Prostate gland (tissue), 2 donors: ENCODE measurements around the gene DOCK2. TPM values are rescaled to one million over a fixed set of nuclear protein-coding genes. Genes with fewer than 3 reads are reported as not detected.

Experiments
- DNase-seq: peaks from one replicate; pipeline ENCODE4 v3.0.0-alpha.2; 2019; ENCODE audit warnings: low spot score
- H3K27ac ChIP-seq, 2 donors: fragments of 200-600 bp; sonication (generic); 2 replicates each; pipeline ENCODE4 v1.5.1; 2017 to 2019
- H3K27me3 ChIP-seq: fragments of 200-600 bp; sonication (generic); replicated peaks from 2 replicates; pipeline ENCODE4 v1.5.1; 2019; ENCODE audit not compliant: insufficient read depth
- H3K36me3 ChIP-seq, 2 donors: fragments of 200-600 bp; sonication (generic); 1 replicate in 1 of 2; 2 replicates in 1 of 2; pipeline versions ENCODE4 v1.5.1 to v1.8.1; 2017 to 2019
- H3K4me1 ChIP-seq: fragments of 200-600 bp; sonication (generic); replicated peaks from 2 replicates; pipeline ENCODE4 v1.5.1; 2019
- H3K4me3 ChIP-seq, 2 donors: fragments of 200-600 bp; sonication (generic); 2 replicates each; pipeline ENCODE4 v1.5.1; 2017 to 2019
- H3K9me3 ChIP-seq: fragments of 200-600 bp; sonication (generic); 2 replicates; pipeline ENCODE4 v1.5.1; 2017
- POLR2A ChIP-seq: fragments of 450-650 bp; IDR thresholded peaks from one replicate; pipeline ENCODE4 v1.6.1; 2016; ENCODE audit warnings: antibody characterized with exemption, mild to moderate bottlenecking
- POLR2AphosphoS5 ChIP-seq: sonication (generic); formaldehyde crosslinking; IDR thresholded peaks from one replicate; pipeline ENCODE4 v1.6.1; 2017; ENCODE audit warnings: antibody characterized with exemption
- WGBS: methylation state at CpG from one replicate; pipeline ENCODE4 v1.1.5; 2018; 5-methylcytosine and 5-hydroxymethylcytosine counted together
- intact Hi-C: fragments of 100-400 bp; cut with DNase I; formaldehyde crosslinking; loops from one replicate; pipeline ENCODE4 v1.14.2; 2022
- total RNA-seq, 2 donors: library from RNA; depleted of rRNA; stranded (reverse); fragments of >200 nt; gene quantifications; one replicate each; pipeline ENCODE4 v1.1.0, GENCODE V29; 2016
- TF ChIP-seq, protein P1 (sequence below), 4 experiments: fragments of 200-600 bp in 2 of 4; fragments of 450-650 bp in 2 of 4; sonication (generic) in 2 of 4; IDR thresholded peaks; 1 replicate in 3 of 4; 2 replicates in 1 of 4; pipeline ENCODE4 v1.5.1; 2016 to 2019; ENCODE audit warnings: antibody characterized with exemption in 4 of 4, mild to moderate bottlenecking in 2 of 4, moderate library complexity in 2 of 4

Gene DOCK2
- total RNA-seq, 2 donors from 2014 or later, result 2.5 to 6.2 TPM

DNA sequence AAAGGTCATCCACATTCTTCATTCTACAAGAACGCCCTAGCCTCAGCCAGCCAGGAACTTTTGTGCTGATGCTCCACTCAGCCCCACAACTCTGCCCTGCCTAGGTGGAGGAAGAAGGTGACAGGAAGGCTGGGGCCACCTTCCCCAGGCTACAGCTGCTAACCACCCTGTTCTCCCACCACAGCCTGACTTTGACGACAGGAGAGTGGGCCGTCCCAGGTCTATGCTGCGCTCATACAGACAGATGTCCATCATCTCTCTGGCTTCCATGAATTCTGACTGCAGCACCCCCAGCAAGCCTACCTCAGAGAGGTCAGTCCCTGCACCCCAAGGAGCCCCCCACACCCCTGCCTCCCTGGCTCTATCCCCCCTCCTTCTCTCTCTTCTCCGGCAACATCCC, 440.5 kb downstream of the DOCK2 start:
- WGBS, result 95% methylated on average over 5 of the region's 5 CpGs
- intact Hi-C loops, result no loop called here
- Histone ChIP-seq H3K4me3 (no peak overlapping the region), H3K27me3 (no peaks in the 10 kb centered on the region), H3K4me1 (no peaks in the 10 kb centered on the region), H3K36me3 (no peaks in the 10 kb centered on the region), H3K27ac (no peak overlapping the region), H3K9me3 (no peaks in the 10 kb centered on the region)
- TF ChIP-seq, protein P1, sequence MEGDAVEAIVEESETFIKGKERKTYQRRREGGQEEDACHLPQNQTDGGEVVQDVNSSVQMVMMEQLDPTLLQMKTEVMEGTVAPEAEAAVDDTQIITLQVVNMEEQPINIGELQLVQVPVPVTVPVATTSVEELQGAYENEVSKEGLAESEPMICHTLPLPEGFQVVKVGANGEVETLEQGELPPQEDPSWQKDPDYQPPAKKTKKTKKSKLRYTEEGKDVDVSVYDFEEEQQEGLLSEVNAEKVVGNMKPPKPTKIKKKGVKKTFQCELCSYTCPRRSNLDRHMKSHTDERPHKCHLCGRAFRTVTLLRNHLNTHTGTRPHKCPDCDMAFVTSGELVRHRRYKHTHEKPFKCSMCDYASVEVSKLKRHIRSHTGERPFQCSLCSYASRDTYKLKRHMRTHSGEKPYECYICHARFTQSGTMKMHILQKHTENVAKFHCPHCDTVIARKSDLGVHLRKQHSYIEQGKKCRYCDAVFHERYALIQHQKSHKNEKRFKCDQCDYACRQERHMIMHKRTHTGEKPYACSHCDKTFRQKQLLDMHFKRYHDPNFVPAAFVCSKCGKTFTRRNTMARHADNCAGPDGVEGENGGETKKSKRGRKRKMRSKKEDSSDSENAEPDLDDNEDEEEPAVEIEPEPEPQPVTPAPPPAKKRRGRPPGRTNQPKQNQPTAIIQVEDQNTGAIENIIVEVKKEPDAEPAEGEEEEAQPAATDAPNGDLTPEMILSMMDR (IDR thresholded peaks at IDR 0.05), result no peak
- no peak for TF ChIP-seq POLR2AphosphoS5
- no peak for TF ChIP-seq POLR2A
- no peak for DNase-seq

DNA sequence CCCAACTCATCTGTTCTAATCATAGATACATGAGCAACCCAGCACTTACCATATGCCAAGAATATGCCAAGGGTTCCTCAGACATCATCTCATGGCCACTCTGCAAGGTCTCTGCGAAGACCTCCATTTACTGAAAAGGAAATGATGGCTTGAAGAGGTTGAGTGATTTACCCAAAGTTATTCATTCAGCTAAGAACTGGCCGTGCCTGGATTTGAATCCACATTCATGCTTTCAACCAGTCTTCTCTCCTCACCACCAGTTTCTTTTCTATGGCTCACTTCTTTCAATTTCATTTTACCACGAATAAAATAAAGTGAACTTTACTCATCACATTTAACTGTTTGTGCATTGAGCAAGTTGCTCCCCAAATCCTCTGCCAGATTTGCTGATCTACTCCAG, 441.4 kb downstream of the DOCK2 start:
- no peaks in the 10 kb centered on the region for H3K36me3 ChIP-seq
- 76% methylated on average over 3 of the region's 3 CpGs for WGBS
- H3K9me3 ChIP-seq, result no peaks in the 10 kb centered on the region
- no peak for DNase-seq
- H3K4me3 ChIP-seq, result no peak overlapping the region
- no peaks in the 10 kb centered on the region for H3K27me3 ChIP-seq
- no peaks in the 10 kb centered on the region for H3K4me1 ChIP-seq
- no peak overlapping the region for H3K27ac ChIP-seq
- TF ChIP-seq POLR2A, result no peak
- no peak for TF ChIP-seq POLR2AphosphoS5
- TF ChIP-seq, protein P1 (IDR thresholded peaks at IDR 0.05), result no peak
- intact Hi-C loops, result no loop called here

DNA sequence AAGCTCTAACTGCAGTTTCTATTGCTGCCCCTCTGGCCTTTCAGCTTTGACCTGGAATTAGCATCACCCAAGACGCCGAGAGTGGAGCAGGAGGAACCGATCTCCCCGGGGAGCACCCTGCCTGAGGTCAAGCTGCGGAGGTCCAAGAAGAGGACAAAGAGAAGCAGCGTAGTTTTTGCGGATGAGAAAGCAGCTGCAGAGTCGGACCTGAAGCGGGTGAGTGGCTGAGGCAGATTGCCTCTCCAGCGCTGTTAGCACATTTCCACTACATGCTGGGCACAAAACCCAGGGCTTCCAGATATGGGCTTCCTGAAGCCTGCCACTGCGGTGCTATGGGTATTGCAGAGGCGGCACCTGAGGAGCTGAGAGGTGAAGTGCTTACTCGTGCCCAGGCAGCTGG, 441.9 kb downstream of the DOCK2 start:
- Histone ChIP-seq H3K36me3 (no peaks in the 10 kb centered on the region), H3K27me3 (no peaks in the 10 kb centered on the region), H3K9me3 (no peaks in the 10 kb centered on the region), H3K4me3 (no peak overlapping the region), H3K27ac (no peak overlapping the region), H3K4me1 (no peaks in the 10 kb centered on the region)
- WGBS, result 89% methylated on average over 13 of the region's 13 CpGs
- TF ChIP-seq POLR2A (no peak), POLR2AphosphoS5 (no peak)
- TF ChIP-seq, protein P1 (IDR thresholded peaks at IDR 0.05), result no peak
- intact Hi-C loops, result no loop called here
- DNase-seq, result no peak

DNA sequence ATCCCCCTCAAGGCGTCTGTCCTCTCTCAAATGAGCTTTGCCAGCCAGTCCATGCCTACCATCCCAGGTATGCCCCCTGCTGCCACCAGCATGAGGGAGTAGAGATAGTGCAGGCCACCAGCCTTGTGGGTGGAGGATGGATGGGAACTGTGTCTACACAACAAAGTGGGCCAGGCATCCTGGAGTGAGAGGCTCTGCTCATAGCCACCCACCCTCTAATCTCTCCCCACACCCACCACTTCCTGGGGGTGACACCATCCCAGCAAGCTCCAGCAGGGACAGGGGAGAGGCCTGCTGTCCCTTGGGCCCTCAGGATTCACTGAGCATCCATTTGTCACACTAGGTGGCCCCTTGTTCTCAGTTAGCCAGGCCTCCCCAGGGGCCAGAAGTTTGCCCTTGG, 443.1 kb downstream of the DOCK2 start:
- intact Hi-C loops, result no loop called here
- H3K27me3 ChIP-seq, result no peaks in the 10 kb centered on the region
- TF ChIP-seq POLR2A, result no peak
- TF ChIP-seq, protein P1 (IDR thresholded peaks at IDR 0.05), result no peak
- TF ChIP-seq POLR2AphosphoS5, result no peak
- H3K36me3 ChIP-seq, result no peaks in the 10 kb centered on the region
- DNase-seq, result no peak
- H3K9me3 ChIP-seq, result no peaks in the 10 kb centered on the region
- WGBS, result 100% methylated on average over 1 of the region's 1 CpG
- H3K27ac ChIP-seq, result no peak overlapping the region
- H3K4me1 ChIP-seq, result no peaks in the 10 kb centered on the region
- no peak overlapping the region for H3K4me3 ChIP-seq

DNA sequence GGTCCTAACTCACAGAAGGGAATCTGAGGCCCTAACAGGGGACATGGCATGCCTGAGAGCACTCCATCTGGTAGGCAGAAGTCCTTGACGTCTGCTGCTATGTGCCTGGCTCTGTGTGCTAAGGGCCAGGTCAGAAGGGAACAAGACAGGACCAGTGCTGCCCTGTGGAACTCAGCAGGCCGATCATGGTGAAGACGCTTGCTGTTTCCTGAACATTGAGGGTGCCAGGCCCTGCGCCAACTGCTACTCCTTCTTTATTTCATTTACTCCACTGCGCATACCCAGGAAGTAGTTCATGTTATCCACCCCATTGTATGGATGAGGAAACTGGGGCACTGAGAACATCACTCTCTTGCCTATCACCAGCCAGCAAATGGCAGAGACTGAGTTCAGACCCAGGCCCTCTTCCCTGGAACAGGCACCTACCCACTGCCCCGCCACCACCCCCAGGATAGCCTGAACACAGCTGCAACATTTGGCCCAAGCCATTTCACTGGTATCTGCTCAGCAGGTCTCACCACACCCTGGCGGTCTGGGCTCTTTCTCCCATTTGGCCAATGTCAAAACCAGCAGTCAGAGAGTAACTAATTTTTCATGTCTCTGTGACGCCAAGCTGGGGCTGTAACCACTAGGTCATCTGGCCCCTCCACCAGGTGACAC, 443.8 kb downstream of the DOCK2 start:
- WGBS, result 78% methylated on average over 8 of the region's 8 CpGs
- H3K27ac ChIP-seq, result no peak overlapping the region
- H3K36me3 ChIP-seq, result no peaks in the 10 kb centered on the region
- intact Hi-C loops, result no loop called here
- no peaks in the 10 kb centered on the region for H3K4me1 ChIP-seq
- DNase-seq, result no peak
- H3K4me3 ChIP-seq, result no peak overlapping the region
- no peaks in the 10 kb centered on the region for H3K9me3 ChIP-seq
- TF ChIP-seq POLR2A (no peak), POLR2AphosphoS5 (no peak)
- TF ChIP-seq, protein P1 (IDR thresholded peaks at IDR 0.05), result no peak
- no peaks in the 10 kb centered on the region for H3K27me3 ChIP-seq
